22Rv1 (cell line): Measurements from ENCODE around the gene PCBP2.

Experiments used
- CTCF ChIP-seq: fragments of 450-650 bp; IDR thresholded peaks from 2 replicates; pipeline ENCODE4 v1.5.1; 2017; ENCODE audit warnings: mild to moderate bottlenecking
- ZFX ChIP-seq: fragments of 450-650 bp; IDR thresholded peaks from 2 replicates; pipeline ENCODE4 v1.6.1; 2017; ENCODE audit warnings: antibody characterized with exemption, borderline replicate concordance

DNA sequence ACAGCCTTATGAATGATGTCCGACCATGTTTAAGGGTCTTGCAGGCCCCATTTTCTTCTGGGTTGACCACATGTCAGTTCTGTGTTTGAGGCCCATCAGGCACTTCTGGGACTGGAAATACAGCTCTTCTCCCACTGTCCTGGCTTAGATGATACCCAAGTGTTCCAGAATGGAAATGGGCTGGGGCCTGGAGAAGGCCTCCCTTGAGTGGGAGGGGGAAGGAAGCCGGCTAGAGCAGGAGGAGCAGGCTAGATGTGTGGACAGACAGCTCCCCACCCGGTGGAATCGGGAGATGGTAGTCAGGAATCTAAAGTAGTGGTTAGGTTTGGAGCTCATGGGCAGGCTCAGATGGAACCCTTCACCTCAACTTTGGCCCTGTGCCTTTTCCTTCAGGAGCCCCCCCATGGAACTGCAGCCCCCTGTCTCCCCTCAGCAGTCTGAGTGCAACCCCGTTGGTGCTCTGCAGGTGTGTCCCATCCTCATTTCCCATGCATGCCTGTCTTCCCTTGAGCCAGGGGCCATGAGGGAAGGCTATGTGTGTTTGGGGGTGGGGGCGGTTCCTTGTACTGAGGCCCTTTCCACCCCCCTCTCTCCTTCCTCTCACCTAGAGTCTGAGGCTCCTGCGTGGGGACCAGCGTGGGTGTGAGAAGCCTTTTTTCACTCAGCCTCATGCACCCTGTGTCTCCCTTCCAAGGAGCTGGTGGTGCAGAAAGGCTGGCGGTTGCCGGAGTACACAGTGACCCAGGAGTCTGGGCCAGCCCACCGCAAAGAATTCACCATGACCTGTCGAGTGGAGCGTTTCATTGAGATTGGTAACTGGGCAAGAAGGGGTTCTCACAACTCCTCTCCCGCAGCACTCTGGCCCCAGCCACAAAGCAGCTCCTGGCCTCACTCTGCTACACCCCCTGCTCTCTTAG lies 52.4 kb downstream of the PCBP2 start:
- no peak for TF ChIP-seq CTCF
- TF ChIP-seq ZFX, result no peak
